ENCODE results near the gene ADAM12.

The ADAM12 gene

GRCh38 chr10:126387931-126388911 lies at the start of gene ADAM12:
Gene ADAM12, minus strand, starts transcription at chr10:126388477. Its CDS starts 332 bp downstream, at chr10:126388145.
- peak within 1 kb of the TSS; percentile 74 for H3K27ac ChIP-seq (ENCODE audit: low read depth, low read length)

GRCh38 chr10:126437635-126438406 lies 49.5 kb upstream of the ADAM12 start:
- H3K4me1 ChIP-seq (ENCODE audit: control insufficient read depth, insufficient read depth, low read length, unreplicated experiment) = peaks cover 9% of the 10 kb centered on the region
- no peaks in the 10 kb centered on the region for H3K27me3 ChIP-seq (ENCODE audit: insufficient read depth, low read length)
- H3K36me3 ChIP-seq (ENCODE audit: insufficient read depth, low read length) = no peaks in the 10 kb centered on the region
- H3K4me3 ChIP-seq (ENCODE audit: low read depth, low read length) = no peak overlapping the region
- H2AFZ ChIP-seq (ENCODE audit: low read length, unreplicated experiment) = no peak overlapping the region
- H3K79me2 ChIP-seq (ENCODE audit: control insufficient read depth, insufficient read depth, low read length, unreplicated experiment) = no peaks in the 10 kb centered on the region
- H3K27ac ChIP-seq (ENCODE audit: low read depth, low read length) = no peak overlapping the region

More at GRCh38 chr10:126387931-126388911, at the start of gene ADAM12:
- H3K27me3 ChIP-seq (ENCODE audit: insufficient read depth, low read length) = no peaks in the 10 kb centered on the region
- peaks cover 11% of the 10 kb centered on the region for H3K36me3 ChIP-seq (ENCODE audit: insufficient read depth, low read length)
- H2AFZ ChIP-seq (ENCODE audit: low read length, unreplicated experiment) = peak within 1 kb of the TSS; percentile 64
- peaks cover 45% of the 10 kb centered on the region for H3K4me1 ChIP-seq (ENCODE audit: control insufficient read depth, insufficient read depth, low read length, unreplicated experiment)
- H3K4me3 ChIP-seq (ENCODE audit: low read depth, low read length) = peak within 1 kb of the TSS; percentile 95
- H3K79me2 ChIP-seq (ENCODE audit: control insufficient read depth, insufficient read depth, low read length, unreplicated experiment) = peaks cover 44% of the 10 kb centered on the region

- no peak overlapping the region for H2AFZ ChIP-seq (ENCODE audit: low read length, unreplicated experiment)
- H3K36me3 ChIP-seq (ENCODE audit: insufficient read depth, low read length) = no peaks in the 10 kb centered on the region
- H3K27me3 ChIP-seq (ENCODE audit: insufficient read depth, low read length) = no peaks in the 10 kb centered on the region
- no peak overlapping the region for H3K27ac ChIP-seq (ENCODE audit: low read depth, low read length)
- no peaks in the 10 kb centered on the region for H3K79me2 ChIP-seq (ENCODE audit: control insufficient read depth, insufficient read depth, low read length, unreplicated experiment)
- peaks cover 6% of the 10 kb centered on the region for H3K4me1 ChIP-seq (ENCODE audit: control insufficient read depth, insufficient read depth, low read length, unreplicated experiment)
- no peak overlapping the region for H3K4me3 ChIP-seq (ENCODE audit: low read depth, low read length)
Observed at GRCh38 chr10:126434235-126434634, 46.0 kb upstream of the ADAM12 start.

GRCh38 chr10:126433351-126433750 lies 45.1 kb upstream of the ADAM12 start:
- no peak overlapping the region for H3K4me3 ChIP-seq (ENCODE audit: low read depth, low read length)
- no peak overlapping the region for H2AFZ ChIP-seq (ENCODE audit: low read length, unreplicated experiment)
- no peak overlapping the region for H3K27ac ChIP-seq (ENCODE audit: low read depth, low read length)
- H3K4me1 ChIP-seq (ENCODE audit: control insufficient read depth, insufficient read depth, low read length, unreplicated experiment) = peaks cover 6% of the 10 kb centered on the region
- no peaks in the 10 kb centered on the region for H3K27me3 ChIP-seq (ENCODE audit: insufficient read depth, low read length)
- H3K79me2 ChIP-seq (ENCODE audit: control insufficient read depth, insufficient read depth, low read length, unreplicated experiment) = no peaks in the 10 kb centered on the region
- H3K36me3 ChIP-seq (ENCODE audit: insufficient read depth, low read length) = no peaks in the 10 kb centered on the region

GRCh38 chr10:126432507-126432906 lies 44.2 kb upstream of the ADAM12 start:
- H3K4me1 ChIP-seq (ENCODE audit: control insufficient read depth, insufficient read depth, low read length, unreplicated experiment) = peaks cover 6% of the 10 kb centered on the region
- H3K4me3 ChIP-seq (ENCODE audit: low read depth, low read length) = no peak overlapping the region
- H2AFZ ChIP-seq (ENCODE audit: low read length, unreplicated experiment) = no peak overlapping the region
- H3K27me3 ChIP-seq (ENCODE audit: insufficient read depth, low read length) = no peaks in the 10 kb centered on the region
- H3K79me2 ChIP-seq (ENCODE audit: control insufficient read depth, insufficient read depth, low read length, unreplicated experiment) = no peaks in the 10 kb centered on the region
- H3K27ac ChIP-seq (ENCODE audit: low read depth, low read length) = no peak overlapping the region
- no peaks in the 10 kb centered on the region for H3K36me3 ChIP-seq (ENCODE audit: insufficient read depth, low read length)

- Histone ChIP-seq H3K27me3 (ENCODE audit: insufficient read depth, low read length) (no peaks in the 10 kb centered on the region), H3K4me3 (ENCODE audit: low read depth, low read length) (no peak overlapping the region), H3K36me3 (ENCODE audit: insufficient read depth, low read length) (no peaks in the 10 kb centered on the region), H2AFZ (ENCODE audit: low read length, unreplicated experiment) (no peak overlapping the region), H3K79me2 (ENCODE audit: control insufficient read depth, insufficient read depth, low read length, unreplicated experiment) (no peaks in the 10 kb centered on the region), H3K27ac (ENCODE audit: low read depth, low read length) (no peak overlapping the region), H3K4me1 (ENCODE audit: control insufficient read depth, insufficient read depth, low read length, unreplicated experiment) (peaks cover 6% of the 10 kb centered on the region)
Observed at GRCh38 chr10:126431816-126432215, 43.5 kb upstream of the ADAM12 start.

GRCh38 chr10:126430512-126430911 lies 42.2 kb upstream of the ADAM12 start:
- H3K36me3 ChIP-seq (ENCODE audit: insufficient read depth, low read length) = no peaks in the 10 kb centered on the region
- peaks cover 6% of the 10 kb centered on the region for H3K4me1 ChIP-seq (ENCODE audit: control insufficient read depth, insufficient read depth, low read length, unreplicated experiment)
- no peak overlapping the region for H2AFZ ChIP-seq (ENCODE audit: low read length, unreplicated experiment)
- no peak overlapping the region for H3K4me3 ChIP-seq (ENCODE audit: low read depth, low read length)
- no peak overlapping the region for H3K27ac ChIP-seq (ENCODE audit: low read depth, low read length)
- H3K79me2 ChIP-seq (ENCODE audit: control insufficient read depth, insufficient read depth, low read length, unreplicated experiment) = no peaks in the 10 kb centered on the region
- H3K27me3 ChIP-seq (ENCODE audit: insufficient read depth, low read length) = no peaks in the 10 kb centered on the region

GRCh38 chr10:126429275-126429674 lies 41.0 kb upstream of the ADAM12 start:
- Histone ChIP-seq H3K27ac (ENCODE audit: low read depth, low read length) (no peak overlapping the region), H3K4me3 (ENCODE audit: low read depth, low read length) (no peak overlapping the region), H3K36me3 (ENCODE audit: insufficient read depth, low read length) (no peaks in the 10 kb centered on the region), H3K4me1 (ENCODE audit: control insufficient read depth, insufficient read depth, low read length, unreplicated experiment) (peaks cover 6% of the 10 kb centered on the region), H3K27me3 (ENCODE audit: insufficient read depth, low read length) (no peaks in the 10 kb centered on the region), H3K79me2 (ENCODE audit: control insufficient read depth, insufficient read depth, low read length, unreplicated experiment) (no peaks in the 10 kb centered on the region), H2AFZ (ENCODE audit: low read length, unreplicated experiment) (no peak overlapping the region)

- Histone ChIP-seq H3K27ac (ENCODE audit: low read depth, low read length) (no peak overlapping the region), H3K4me1 (ENCODE audit: control insufficient read depth, insufficient read depth, low read length, unreplicated experiment) (peaks cover 26% of the 10 kb centered on the region), H2AFZ (ENCODE audit: low read length, unreplicated experiment) (no peak overlapping the region), H3K79me2 (ENCODE audit: control insufficient read depth, insufficient read depth, low read length, unreplicated experiment) (no peaks in the 10 kb centered on the region), H3K36me3 (ENCODE audit: insufficient read depth, low read length) (peaks cover 5% of the 10 kb centered on the region; the same call in 1 of the 2 replicates), H3K4me3 (ENCODE audit: low read depth, low read length) (no peak overlapping the region), H3K27me3 (ENCODE audit: insufficient read depth, low read length) (no peaks in the 10 kb centered on the region)
Observed at GRCh38 chr10:126425489-126426065, 37.3 kb upstream of the ADAM12 start.

GRCh38 chr10:126425032-126425431 lies 36.8 kb upstream of the ADAM12 start:
- no peaks in the 10 kb centered on the region for H3K27me3 ChIP-seq (ENCODE audit: insufficient read depth, low read length)
- peaks cover 5% of the 10 kb centered on the region; the same call in 1 of the 2 replicates for H3K36me3 ChIP-seq (ENCODE audit: insufficient read depth, low read length)
- no peak overlapping the region for H3K4me3 ChIP-seq (ENCODE audit: low read depth, low read length)
- no peaks in the 10 kb centered on the region for H3K79me2 ChIP-seq (ENCODE audit: control insufficient read depth, insufficient read depth, low read length, unreplicated experiment)
- no peak overlapping the region for H2AFZ ChIP-seq (ENCODE audit: low read length, unreplicated experiment)
- peaks cover 29% of the 10 kb centered on the region for H3K4me1 ChIP-seq (ENCODE audit: control insufficient read depth, insufficient read depth, low read length, unreplicated experiment)
- H3K27ac ChIP-seq (ENCODE audit: low read depth, low read length) = no peak overlapping the region
